ENCODE measurements around the gene TENM3.

Gene TENM3

GRCh38 chr4:182429896-182430295, 186.7 kb downstream of the TENM3 start:
- no peak overlapping the region for H3K4me3 ChIP-seq (ENCODE audit: low read length)
- H3K4me2 ChIP-seq (ENCODE audit: low read length) = no peak overlapping the region
- no peaks in the 10 kb centered on the region for H3K36me3 ChIP-seq (ENCODE audit: control insufficient read depth, low read length)
- H4K20me1 ChIP-seq (ENCODE audit: control insufficient read depth, insufficient read depth, low read depth, low read length) = no peaks in the 10 kb centered on the region
- no peaks in the 10 kb centered on the region for H3K9me3 ChIP-seq (ENCODE audit: control insufficient read depth, insufficient read depth, low read length)
- no peak for TF ChIP-seq EZH2phosphoT487 (IDR thresholded peaks at IDR 0.05; ENCODE audit: borderline replicate concordance, low read length)
- no peak for TF ChIP-seq CTCF (IDR thresholded peaks at IDR 0.05; ENCODE audit: low read depth, low read length, poor library complexity, severe bottlenecking)
- no peaks in the 10 kb centered on the region for H3K79me2 ChIP-seq (ENCODE audit: control insufficient read depth, low read length)
- no peaks in the 10 kb centered on the region for H3K9me2 ChIP-seq (replicated peaks; ENCODE audit: control insufficient read depth, low read length)
- no peaks in the 10 kb centered on the region for H3K4me1 ChIP-seq (ENCODE audit: control insufficient read depth, low read length)
- no peak overlapping the region for H3K27ac ChIP-seq (ENCODE audit: low read depth, low read length)
- H3F3A ChIP-seq (ENCODE audit: control insufficient read depth, insufficient read depth) = no peaks in the 10 kb centered on the region
- no peaks in the 10 kb centered on the region for H3K27me3 ChIP-seq (ENCODE audit: control insufficient read depth, low read length)

- no peaks in the 10 kb centered on the region for H3K9me3 ChIP-seq (ENCODE audit: control insufficient read depth, insufficient read depth, low read length)
- H3K79me2 ChIP-seq (ENCODE audit: control insufficient read depth, low read length) = no peaks in the 10 kb centered on the region
- H3F3A ChIP-seq (ENCODE audit: control insufficient read depth, insufficient read depth) = no peaks in the 10 kb centered on the region
- H3K4me1 ChIP-seq (ENCODE audit: control insufficient read depth, low read length) = no peaks in the 10 kb centered on the region
- no peak overlapping the region for H3K27ac ChIP-seq (ENCODE audit: low read depth, low read length)
- no peaks in the 10 kb centered on the region for H3K27me3 ChIP-seq (ENCODE audit: control insufficient read depth, low read length)
- H3K9me2 ChIP-seq (replicated peaks; ENCODE audit: control insufficient read depth, low read length) = no peaks in the 10 kb centered on the region
- H3K4me2 ChIP-seq (ENCODE audit: low read length) = no peak overlapping the region
- TF ChIP-seq EZH2phosphoT487 (IDR thresholded peaks at IDR 0.05; ENCODE audit: borderline replicate concordance, low read length) = no peak
- TF ChIP-seq CTCF (IDR thresholded peaks at IDR 0.05; ENCODE audit: low read depth, low read length, poor library complexity, severe bottlenecking) = no peak
- no peak overlapping the region for H3K4me3 ChIP-seq (ENCODE audit: low read length)
- H3K36me3 ChIP-seq (ENCODE audit: control insufficient read depth, low read length) = no peaks in the 10 kb centered on the region
- H4K20me1 ChIP-seq (ENCODE audit: control insufficient read depth, insufficient read depth, low read depth, low read length) = no peaks in the 10 kb centered on the region
Observed at GRCh38 chr4:182432819-182433218, 189.6 kb downstream of the TENM3 start.

GRCh38 chr4:182434720-182435119, 191.5 kb downstream of the TENM3 start:
- TF ChIP-seq CTCF (IDR thresholded peaks at IDR 0.05; ENCODE audit: low read depth, low read length, poor library complexity, severe bottlenecking) (no peak), EZH2phosphoT487 (IDR thresholded peaks at IDR 0.05; ENCODE audit: borderline replicate concordance, low read length) (no peak)

GRCh38 chr4:182435401-182435800, 192.2 kb downstream of the TENM3 start:
- Histone ChIP-seq H3K79me2 (ENCODE audit: control insufficient read depth, low read length) (no peaks in the 10 kb centered on the region), H3K4me3 (ENCODE audit: low read length) (no peak overlapping the region), H3K9me2 (replicated peaks; ENCODE audit: control insufficient read depth, low read length) (no peaks in the 10 kb centered on the region), H3K36me3 (ENCODE audit: control insufficient read depth, low read length) (no peaks in the 10 kb centered on the region), H3K27ac (ENCODE audit: low read depth, low read length) (no peak overlapping the region), H3K4me1 (ENCODE audit: control insufficient read depth, low read length) (no peaks in the 10 kb centered on the region), H3K9me3 (ENCODE audit: control insufficient read depth, insufficient read depth, low read length) (no peaks in the 10 kb centered on the region), H3F3A (ENCODE audit: control insufficient read depth, insufficient read depth) (no peaks in the 10 kb centered on the region), H3K4me2 (ENCODE audit: low read length) (no peak overlapping the region), H3K27me3 (ENCODE audit: control insufficient read depth, low read length) (no peaks in the 10 kb centered on the region), H4K20me1 (ENCODE audit: control insufficient read depth, insufficient read depth, low read depth, low read length) (no peaks in the 10 kb centered on the region)
- TF ChIP-seq CTCF (IDR thresholded peaks at IDR 0.05; ENCODE audit: low read depth, low read length, poor library complexity, severe bottlenecking) (no peak), EZH2phosphoT487 (IDR thresholded peaks at IDR 0.05; ENCODE audit: borderline replicate concordance, low read length) (no peak)

More at GRCh38 chr4:182434720-182435119, 191.5 kb downstream of the TENM3 start:
- no peaks in the 10 kb centered on the region for H3K36me3 ChIP-seq (ENCODE audit: control insufficient read depth, low read length)
- no peaks in the 10 kb centered on the region for H3K9me3 ChIP-seq (ENCODE audit: control insufficient read depth, insufficient read depth, low read length)
- H3K4me2 ChIP-seq (ENCODE audit: low read length) = no peak overlapping the region
- H3K79me2 ChIP-seq (ENCODE audit: control insufficient read depth, low read length) = no peaks in the 10 kb centered on the region
- no peaks in the 10 kb centered on the region for H3K27me3 ChIP-seq (ENCODE audit: control insufficient read depth, low read length)
- H3K4me1 ChIP-seq (ENCODE audit: control insufficient read depth, low read length) = no peaks in the 10 kb centered on the region
- H4K20me1 ChIP-seq (ENCODE audit: control insufficient read depth, insufficient read depth, low read depth, low read length) = no peaks in the 10 kb centered on the region
- H3K9me2 ChIP-seq (replicated peaks; ENCODE audit: control insufficient read depth, low read length) = no peaks in the 10 kb centered on the region
- H3F3A ChIP-seq (ENCODE audit: control insufficient read depth, insufficient read depth) = no peaks in the 10 kb centered on the region
- no peak overlapping the region for H3K4me3 ChIP-seq (ENCODE audit: low read length)
- H3K27ac ChIP-seq (ENCODE audit: low read depth, low read length) = no peak overlapping the region
